ENCODE measurements around the gene RRAS2.

GRCh38 chr11:14323118-14323676 lies 35.8 kb downstream of the RRAS2 start:
- TF ChIP-seq CTCF (conservative IDR thresholded peaks at IDR 0.05 in 1 of 2, IDR thresholded peaks at IDR 0.05 in 1 of 2; ENCODE audit: extremely low read depth in 1 of 2, insufficient read depth in 1 of 2, low read depth in 1 of 2, low read length in 2 of 2) (no peak), EZH2 (IDR thresholded peaks at IDR 0.05; ENCODE audit: borderline replicate concordance, low read length) (no peak)
